KBM-7 (cell line): ENCODE results near the gene FOXO6.

Source experiments
- DNase-seq: peaks from one replicate; pipeline ENCODE4 v3.0.0-alpha.2; 2015
- in situ Hi-C: fragments of 300-500 bp; cut with MboI; formaldehyde crosslinking; loops from 2 replicates; pipeline ENCODE4 v1.14.3; 2020; ENCODE audit warnings: low sequenced_read_pairs, low pct_unique_long_range_greater_than_20kb, mixed read lengths

Gene FOXO6

DNA sequence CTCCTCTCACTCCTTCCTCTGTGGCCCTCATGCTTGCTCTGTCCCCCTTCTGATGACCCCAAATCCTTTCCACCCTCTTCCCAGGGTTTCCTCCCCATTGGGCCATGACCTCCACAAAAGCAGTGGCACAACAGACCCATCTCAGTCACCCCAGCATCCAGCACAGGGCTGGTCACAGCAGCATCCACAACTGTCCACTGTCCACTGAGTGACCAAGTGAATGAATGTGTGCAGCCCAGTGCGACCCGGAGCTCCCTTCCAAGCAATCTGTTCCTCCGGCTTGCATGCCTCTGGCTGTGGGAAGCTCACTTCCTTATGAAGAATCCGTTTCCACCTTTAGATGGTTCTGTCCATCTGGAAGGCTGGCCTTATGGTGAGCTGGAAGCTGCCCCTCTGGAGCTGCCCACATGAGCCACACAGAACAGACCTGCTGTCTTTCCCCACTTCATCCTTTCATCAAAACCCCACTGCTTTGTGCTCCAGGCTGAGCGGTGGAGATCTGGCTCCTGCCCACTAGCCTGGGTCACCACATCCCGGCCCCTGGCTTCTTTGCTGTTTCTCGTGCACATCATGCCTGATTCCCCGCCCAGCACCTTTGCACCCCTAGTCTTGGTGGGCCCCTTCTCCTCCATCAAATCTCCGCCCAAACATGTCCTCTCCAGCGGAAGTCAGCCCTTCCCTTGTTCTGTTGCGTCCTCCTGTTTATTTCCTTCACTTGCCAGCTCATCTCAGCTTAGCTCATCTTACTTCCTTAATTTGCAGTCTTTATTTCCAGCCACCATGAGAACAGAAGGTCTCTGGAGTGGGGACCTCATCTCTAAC, 66.9 kb downstream of the FOXO6 start:
- peak; percentile 64 for DNase-seq
- in situ Hi-C loops: no loop called here

DNA sequence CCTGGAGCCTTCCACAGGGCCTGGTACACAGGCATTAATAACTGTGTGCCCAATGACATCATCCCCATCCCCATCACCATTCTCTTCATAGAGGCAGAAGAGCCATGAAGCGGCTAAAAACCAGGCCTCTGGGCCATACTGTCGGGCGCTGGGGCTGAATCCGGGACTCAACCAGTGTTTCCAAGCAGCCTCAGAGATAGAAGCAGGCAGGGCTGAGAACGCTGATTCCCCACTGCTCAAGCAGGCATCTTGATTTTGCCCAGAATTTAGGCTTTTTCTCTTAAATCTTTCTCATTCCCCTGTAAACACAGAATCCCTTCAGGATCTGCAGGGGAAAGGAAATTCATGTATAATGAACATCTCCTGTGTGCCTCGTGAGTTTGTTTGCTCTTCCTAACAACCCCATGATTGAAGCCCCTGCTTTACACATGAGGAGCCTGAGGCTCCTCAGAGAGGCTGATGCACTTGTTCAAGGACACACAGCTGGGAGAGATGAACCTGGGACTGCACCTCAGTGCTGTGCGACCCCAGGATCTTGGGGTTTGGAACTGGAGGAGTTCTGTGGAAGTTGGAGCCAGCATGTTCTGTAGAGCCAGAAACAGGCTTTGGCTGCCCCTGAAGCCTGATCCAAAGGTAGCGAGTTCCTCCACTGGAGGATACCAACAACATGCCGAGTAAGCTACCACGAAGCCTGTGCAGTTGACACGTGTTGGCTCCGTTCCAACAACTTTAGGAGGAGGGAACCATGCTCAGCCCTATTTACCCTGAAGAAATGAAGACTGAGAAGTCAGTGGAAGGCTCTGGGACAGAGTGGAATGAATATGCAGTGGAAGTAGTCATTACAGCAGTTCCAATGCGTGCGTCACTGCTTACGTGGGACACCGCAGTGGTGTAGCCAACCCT, 67.8 kb downstream of the FOXO6 start:
- in situ Hi-C loops: no loop called here
- DNase-seq: no peak

DNA sequence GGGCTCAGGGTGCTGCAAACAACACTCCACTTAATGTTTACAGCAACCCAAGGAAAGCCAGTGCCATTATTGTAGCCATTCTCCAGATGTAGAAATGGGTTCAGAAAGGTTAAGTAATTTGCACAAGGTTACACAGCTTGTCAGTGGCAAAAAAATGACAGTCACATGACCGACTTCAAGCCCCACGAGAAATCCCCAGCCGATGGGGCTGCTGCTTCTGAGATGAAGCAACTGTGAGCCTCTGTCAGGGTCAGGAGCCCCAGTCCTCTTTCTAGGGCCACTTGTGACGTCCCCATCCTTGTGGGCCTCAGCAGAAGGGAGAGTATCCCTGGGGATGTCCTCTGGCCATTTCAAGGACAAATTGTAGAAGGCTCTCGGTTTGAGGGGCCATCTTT, 68.4 kb downstream of the FOXO6 start:
- no peak for DNase-seq
- in situ Hi-C loops: no loop called here

DNA sequence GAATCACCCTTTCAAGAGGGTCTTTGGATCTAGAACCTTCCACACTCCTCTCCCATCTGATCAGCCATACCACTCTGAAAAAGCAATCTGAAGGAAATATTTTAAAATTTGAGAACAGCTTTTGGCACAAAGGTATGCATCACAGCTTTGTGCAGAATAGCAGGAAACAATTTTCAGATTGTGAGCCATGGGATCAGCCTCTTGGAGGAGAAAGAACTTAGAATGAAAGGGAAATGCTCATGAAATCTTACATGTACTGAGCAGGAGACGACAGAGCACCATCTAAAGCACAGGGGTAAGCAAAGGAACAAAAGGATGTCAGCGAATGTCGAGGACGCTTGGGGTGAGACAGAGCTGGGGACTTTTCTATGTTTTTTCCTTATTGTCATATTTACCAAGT, 68.8 kb downstream of the FOXO6 start:
- in situ Hi-C loops: no loop called here
- DNase-seq: no peak

DNA sequence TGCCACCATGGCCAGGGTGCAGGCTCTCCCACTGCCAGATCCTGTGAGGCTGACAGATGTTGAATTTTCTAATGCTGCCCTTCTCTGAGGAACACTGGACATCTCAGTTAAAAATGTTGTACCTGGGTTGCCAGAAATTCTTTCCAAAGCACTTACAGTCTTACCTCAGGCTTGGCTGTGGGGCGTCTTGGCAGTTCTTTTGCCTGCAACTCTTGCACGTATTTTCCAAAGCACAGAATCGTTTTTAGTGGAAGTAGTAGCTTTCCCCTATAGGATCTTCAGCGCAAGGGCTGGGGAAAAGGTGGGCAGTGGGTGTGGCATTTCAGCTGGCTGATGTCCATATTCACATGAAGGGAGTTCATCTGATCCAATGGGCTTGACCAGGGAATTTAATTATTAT, 69.3 kb downstream of the FOXO6 start:
- DNase-seq: no peak
- in situ Hi-C loops: no loop called here

DNA sequence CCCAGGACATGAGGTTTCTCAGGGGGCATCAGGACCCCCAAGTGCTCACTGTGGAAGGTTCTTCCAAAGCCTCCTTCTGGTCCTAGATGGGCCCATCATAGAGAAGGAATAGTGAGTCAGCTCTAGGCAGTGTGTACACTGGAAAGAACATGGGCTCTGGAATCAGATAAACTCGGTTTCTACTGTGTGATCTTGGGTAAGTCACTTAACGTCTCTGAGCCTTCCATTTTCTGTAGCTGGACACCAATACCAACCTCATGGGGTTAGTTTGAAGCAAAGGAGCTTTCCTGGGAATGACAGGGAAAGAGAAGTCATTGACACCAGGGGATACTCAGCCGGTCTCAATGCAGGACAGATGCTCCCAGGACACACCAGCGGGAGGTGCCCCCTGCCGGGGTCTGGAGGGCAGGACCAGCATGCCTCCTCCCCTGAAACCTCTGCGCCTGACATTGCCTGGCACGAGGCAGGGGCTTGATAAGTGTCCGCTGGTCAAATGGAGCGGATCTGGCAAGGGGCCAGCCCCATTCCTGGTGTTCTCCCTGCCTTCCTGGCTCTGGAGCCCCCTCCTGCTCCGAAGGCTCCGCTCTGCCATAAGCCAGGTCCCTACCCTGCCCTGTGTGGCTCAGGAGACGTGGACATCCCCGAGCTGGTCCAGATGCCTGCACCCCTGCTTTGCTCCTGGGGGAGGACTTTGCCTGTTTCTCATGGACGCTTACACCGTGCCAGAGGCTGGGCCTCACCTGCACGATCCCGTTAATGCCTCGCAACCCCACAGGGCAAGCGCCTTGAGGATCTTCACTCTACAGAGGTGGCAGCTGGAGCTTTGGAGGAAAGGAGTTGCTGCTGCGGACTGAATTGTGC, 70.5 kb downstream of the FOXO6 start:
- DNase-seq: no peak
- in situ Hi-C loops: no loop called here
